T-helper 1 cell (primary cell): ENCODE data around the gene PHF3.
A peak's percentile ranks its signal among the peaks of the same experiment; 100 is the strongest.

ENCODE experiments used
- DNase-seq, 5 donors: peaks; one replicate each; pipeline ENCODE4 v3.0.0-alpha.2; 2012 to 2020
- total RNA-seq, 4 donors: gene quantifications; one replicate each; lab custom pipeline; 2026; lab: John Stamatoyannopoulos, UW

The PHF3 gene, protein sequence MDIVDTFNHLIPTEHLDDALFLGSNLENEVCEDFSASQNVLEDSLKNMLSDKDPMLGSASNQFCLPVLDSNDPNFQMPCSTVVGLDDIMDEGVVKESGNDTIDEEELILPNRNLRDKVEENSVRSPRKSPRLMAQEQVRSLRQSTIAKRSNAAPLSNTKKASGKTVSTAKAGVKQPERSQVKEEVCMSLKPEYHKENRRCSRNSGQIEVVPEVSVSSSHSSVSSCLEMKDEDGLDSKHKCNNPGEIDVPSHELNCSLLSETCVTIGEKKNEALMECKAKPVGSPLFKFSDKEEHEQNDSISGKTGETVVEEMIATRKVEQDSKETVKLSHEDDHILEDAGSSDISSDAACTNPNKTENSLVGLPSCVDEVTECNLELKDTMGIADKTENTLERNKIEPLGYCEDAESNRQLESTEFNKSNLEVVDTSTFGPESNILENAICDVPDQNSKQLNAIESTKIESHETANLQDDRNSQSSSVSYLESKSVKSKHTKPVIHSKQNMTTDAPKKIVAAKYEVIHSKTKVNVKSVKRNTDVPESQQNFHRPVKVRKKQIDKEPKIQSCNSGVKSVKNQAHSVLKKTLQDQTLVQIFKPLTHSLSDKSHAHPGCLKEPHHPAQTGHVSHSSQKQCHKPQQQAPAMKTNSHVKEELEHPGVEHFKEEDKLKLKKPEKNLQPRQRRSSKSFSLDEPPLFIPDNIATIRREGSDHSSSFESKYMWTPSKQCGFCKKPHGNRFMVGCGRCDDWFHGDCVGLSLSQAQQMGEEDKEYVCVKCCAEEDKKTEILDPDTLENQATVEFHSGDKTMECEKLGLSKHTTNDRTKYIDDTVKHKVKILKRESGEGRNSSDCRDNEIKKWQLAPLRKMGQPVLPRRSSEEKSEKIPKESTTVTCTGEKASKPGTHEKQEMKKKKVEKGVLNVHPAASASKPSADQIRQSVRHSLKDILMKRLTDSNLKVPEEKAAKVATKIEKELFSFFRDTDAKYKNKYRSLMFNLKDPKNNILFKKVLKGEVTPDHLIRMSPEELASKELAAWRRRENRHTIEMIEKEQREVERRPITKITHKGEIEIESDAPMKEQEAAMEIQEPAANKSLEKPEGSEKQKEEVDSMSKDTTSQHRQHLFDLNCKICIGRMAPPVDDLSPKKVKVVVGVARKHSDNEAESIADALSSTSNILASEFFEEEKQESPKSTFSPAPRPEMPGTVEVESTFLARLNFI (N-terminal part only)
- total RNA-seq, result 365 to 404 (median 388) reads per million in 4 donors

GRCh38 chr6:63635588-63636517, at the start of gene PHF3:
Gene PHF3, plus strand, starts transcription at chr6:63635802. Its CDS starts 10,750 bp downstream, at chr6:63646552.
- peak; percentile 86 to 94 (median 86) for DNase-seq

DNA sequence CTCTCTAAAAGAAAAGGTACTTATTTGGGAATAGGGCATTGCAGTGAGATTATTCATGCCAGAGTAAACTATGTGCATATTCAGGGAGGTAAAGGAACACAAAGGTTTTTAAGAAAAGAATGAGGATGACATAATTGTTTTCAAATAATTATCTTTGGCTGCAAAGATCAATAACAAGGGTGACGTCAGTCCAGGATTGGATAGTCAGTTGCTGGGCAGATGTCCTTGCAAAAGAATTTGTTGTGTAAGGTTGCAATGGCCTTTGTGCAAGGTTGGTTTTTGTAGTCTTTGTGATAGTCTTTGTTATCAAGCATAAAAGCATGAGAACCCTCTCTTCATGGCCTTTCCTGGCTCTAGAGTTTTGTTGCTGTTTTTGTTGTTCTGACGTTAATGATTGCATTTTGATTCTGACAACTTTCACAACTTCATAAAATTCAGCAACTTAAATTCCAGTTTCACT, 45.6 kb upstream of the PHF3 start:
- no peak for DNase-seq

GRCh38 chr6:63592886-63593285, 42.7 kb upstream of the PHF3 start:
- DNase-seq, result no peak

DNA sequence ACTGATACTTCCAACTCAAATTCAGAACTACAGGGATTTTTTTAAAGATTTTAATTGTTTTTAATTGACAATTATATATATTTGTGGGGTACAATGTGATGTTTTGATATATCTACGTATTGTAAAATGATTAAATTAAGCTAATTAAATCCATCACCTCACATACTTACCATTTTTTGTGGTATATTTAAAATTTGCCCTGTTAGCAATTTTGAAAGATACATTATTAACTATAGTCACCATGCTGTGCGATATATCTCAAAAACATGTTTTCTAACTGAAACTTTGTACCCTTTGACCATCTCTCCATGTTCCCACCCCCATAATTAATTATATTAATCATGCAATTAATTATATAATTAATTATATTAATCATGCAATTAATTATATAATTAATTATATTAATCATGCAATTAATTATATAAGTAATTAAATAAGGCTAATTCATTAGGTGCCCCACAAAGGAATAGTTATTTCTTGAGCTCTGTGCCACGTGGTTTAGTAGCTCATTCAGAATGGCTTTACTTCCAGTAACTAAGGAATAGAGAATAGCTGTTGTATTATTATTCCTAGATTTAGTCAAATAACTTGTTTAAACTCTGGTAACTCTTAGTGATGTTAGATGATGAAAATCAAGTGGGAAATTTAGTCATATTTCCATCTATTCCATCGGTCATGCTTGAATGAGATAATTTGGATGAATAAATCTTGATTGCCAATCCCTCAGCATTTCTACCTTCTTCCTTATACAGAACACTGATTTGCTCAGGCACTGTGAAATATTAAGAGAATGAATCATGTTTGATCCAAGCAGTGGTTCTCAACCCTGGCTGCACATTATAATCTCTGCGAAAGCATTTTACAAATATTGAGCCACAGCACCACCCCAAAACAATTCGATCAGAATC, 38.2 kb upstream of the PHF3 start:
- DNase-seq, result no peak

- peak; percentile 40 to 78 (median 57) for DNase-seq
Observed at GRCh38 chr6:63598049-63599036, 37.3 kb upstream of the PHF3 start.

GRCh38 chr6:63599243-63599642, 36.4 kb upstream of the PHF3 start:
- no peak for DNase-seq

DNA sequence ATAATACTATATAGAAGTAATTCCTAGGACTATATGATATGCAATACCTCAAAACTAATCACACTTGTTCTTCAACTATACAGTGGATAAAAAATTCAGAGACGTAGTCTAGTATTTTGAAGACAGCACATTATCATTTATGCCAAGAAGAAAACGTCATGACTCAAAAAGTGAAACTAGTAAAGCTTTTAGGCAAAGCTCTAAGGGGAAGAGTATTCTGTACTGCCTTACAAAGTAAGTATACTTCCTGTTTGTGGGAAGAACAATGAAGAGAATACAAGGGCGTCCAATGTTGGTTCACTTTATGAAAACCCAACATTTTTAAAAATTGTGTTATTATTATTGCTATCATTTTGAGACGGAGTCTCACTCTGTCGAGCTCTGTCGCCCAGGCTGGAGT, 35.5 kb upstream of the PHF3 start:
- DNase-seq, result no peak

- DNase-seq, result no peak
Observed at GRCh38 chr6:63609231-63609630, 26.4 kb upstream of the PHF3 start.

GRCh38 chr6:63610944-63611343, 24.7 kb upstream of the PHF3 start:
- DNase-seq, result no peak

- DNase-seq, result no peak
Observed at GRCh38 chr6:63611560-63611959, 24.0 kb upstream of the PHF3 start.

GRCh38 chr6:63615590-63615989, 20.0 kb upstream of the PHF3 start:
- DNase-seq, result no peak

DNA sequence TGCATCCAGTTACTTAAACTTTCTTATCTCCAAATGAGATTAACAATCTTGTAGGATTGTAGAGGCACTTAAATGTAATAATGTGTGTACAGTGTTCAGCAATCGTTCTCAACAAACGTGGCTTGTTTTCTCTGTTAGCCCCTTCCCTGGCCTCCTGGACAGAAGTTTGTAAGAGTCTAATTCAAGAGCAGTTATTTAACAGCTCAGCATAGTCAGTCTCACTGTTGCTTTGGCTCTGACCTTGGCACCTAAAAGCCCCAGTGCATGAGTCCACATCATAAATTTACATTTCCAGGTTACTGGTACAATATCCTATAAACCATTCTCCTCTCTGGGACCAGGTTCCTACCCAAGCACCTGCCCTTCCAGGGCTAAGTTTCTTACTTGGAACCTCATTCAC, 11.5 kb upstream of the PHF3 start:
- DNase-seq, result no peak

- no peak for DNase-seq
Observed at GRCh38 chr6:63630466-63630865, 5.1 kb upstream of the PHF3 start.

- no peak for DNase-seq
Observed at GRCh38 chr6:63634630-63635029, 972 bp upstream of the PHF3 start.

DNA sequence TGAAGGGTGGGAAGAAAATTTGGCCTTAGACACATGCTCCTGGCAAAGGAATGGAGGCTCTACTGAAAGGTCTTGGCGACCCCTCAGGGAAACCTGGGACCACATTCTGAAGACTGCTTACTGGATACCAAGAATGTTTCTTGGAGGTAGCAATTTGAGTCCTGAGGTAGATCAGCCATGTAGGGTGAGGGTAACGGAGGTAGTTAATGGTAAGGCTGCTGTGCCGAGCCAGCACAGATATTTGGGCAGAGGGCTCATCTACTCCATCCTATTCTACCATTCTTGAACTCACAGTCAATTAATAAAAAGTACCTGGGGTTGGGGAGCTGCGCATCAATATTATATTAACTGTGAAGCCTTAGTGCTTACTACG, 401 bp upstream of the PHF3 start:
- no peak for DNase-seq

GRCh38 chr6:63636518-63637021, 968 bp downstream of the PHF3 start:
- peak; percentile 26 to 60 (median 39) for DNase-seq

- DNase-seq, result no peak
Observed at GRCh38 chr6:63637865-63638445, 2.4 kb downstream of the PHF3 start.

DNA sequence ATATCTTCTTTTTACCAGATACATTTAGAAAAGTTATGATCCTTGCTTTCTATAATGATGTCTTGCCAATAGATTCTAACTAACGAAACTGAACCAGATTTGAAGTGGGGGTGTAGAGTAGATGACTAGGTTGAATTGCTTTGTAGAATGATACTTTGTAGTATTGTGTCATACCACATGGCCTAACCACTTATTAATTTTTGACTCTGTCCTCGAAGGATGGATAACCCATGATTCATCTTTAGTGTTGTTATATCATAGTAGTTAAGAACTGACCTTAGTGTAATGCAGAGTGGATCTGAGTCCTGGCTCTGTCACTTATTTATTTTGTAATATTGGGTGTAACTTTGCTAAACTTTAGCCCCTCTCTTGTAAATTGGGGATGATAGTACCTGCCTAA, 4.5 kb downstream of the PHF3 start:
- no peak for DNase-seq

DNA sequence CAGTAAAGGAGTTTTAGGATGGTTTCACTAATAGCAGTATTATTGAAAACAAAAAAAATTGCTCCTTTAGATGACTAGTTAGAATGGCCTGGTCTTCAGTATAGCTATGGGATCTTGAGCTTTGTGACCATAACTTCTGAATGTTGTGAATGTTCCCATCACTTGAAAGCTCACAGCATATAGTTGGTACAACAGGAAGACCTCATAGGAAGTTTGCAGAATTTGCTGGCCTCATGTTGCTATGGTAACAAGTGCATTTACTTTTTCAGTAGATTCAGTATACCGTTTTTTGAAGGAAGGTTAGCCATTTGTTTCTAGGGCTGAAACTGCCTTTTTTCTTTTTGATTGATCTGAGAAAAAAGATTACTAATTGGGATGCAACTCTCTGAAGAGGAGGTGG, 8.3 kb downstream of the PHF3 start:
- DNase-seq, result peak in 2 of 5 donors; percentile 2 to 23
